Stimulated activated CD4-positive, alpha-beta T cell treated with anti-CD3 and anti-CD28 coated beads, Interleukin-12 subunit alpha, Interleukin-12 subunit beta, amount 100 ng/mL, for 24 hours (primary cell): Measurements from ENCODE around the gene SYCP2.
"Not testable (repeated sequence)": the region's sequence is repeated elsewhere in the genome, so short reads cannot be mapped to it uniquely, and the experiment has no call there.

Experiments used
- DNase-seq, 2 experiments: peaks; one replicate each; pipeline ENCODE4 v3.0.0-alpha.2; 2020; ENCODE audit warnings: low read depth in 2 of 2

SYCP2 gene, protein sequence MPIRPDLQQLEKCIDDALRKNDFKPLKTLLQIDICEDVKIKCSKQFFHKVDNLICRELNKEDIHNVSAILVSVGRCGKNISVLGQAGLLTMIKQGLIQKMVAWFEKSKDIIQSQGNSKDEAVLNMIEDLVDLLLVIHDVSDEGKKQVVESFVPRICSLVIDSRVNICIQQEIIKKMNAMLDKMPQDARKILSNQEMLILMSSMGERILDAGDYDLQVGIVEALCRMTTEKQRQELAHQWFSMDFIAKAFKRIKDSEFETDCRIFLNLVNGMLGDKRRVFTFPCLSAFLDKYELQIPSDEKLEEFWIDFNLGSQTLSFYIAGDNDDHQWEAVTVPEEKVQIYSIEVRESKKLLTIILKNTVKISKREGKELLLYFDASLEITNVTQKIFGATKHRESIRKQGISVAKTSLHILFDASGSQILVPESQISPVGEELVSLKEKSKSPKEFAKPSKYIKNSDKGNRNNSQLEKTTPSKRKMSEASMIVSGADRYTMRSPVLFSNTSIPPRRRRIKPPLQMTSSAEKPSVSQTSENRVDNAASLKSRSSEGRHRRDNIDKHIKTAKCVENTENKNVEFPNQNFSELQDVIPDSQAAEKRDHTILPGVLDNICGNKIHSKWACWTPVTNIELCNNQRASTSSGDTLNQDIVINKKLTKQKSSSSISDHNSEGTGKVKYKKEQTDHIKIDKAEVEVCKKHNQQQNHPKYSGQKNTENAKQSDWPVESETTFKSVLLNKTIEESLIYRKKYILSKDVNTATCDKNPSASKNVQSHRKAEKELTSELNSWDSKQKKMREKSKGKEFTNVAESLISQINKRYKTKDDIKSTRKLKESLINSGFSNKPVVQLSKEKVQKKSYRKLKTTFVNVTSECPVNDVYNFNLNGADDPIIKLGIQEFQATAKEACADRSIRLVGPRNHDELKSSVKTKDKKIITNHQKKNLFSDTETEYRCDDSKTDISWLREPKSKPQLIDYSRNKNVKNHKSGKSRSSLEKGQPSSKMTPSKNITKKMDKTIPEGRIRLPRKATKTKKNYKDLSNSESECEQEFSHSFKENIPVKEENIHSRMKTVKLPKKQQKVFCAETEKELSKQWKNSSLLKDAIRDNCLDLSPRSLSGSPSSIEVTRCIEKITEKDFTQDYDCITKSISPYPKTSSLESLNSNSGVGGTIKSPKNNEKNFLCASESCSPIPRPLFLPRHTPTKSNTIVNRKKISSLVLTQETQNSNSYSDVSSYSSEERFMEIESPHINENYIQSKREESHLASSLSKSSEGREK (N-terminal part only)

DNA sequence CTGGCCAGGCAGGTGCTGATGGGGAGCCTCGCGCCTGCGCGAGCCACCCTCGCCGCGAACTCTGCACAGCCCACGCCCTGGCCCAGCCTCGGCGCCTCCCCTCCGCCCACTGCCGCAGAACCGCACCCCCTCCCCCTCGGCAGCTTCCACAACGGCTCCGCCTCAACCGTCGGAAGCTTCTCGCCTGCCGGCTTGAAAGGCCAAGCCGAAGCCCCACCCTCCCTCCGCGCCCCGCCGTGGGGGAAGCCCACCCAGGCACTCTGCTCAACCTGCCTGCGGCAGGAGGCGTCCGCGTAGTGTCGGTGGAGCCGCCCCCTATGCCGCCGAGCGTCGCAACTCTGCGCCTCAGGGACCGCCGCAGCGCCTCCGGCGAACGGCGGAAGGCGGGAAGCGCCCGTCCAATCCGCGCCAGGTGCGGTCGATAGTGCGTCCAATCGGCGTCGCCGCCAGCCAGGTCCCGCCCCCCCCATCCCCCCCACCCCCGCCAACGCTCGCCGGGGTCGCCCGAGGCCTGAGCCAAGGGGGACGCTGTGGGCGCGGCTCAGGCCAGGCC, at the start of gene SYCP2:
Gene SYCP2 (minus strand): TSS at position 342 of the 553 bp plus-strand sequence. CDS start 11,224 bp downstream, outside the sequence.
- DNase-seq: peak in 1 of 2 experiments; percentile 18

DNA sequence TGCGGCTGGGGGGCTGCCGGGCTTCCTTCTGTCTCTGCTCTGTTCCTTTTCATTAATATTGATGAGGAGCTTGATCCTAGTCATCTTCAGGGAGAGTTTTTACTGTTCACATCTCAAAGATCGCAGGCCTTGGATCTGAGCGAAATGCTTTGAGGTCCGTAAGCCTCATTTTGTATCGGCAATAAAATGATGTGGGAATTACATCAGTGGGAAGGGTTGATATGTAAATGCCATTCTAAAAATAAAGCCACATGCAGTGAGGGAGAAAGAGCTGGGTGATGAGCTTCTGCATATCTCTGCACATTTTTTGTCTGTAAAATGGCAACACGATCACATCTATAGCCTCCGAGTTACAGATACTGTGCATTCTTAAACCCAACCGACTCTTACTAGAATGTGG, 49.6 kb upstream of the SYCP2 start:
- DNase-seq: no peak

DNA sequence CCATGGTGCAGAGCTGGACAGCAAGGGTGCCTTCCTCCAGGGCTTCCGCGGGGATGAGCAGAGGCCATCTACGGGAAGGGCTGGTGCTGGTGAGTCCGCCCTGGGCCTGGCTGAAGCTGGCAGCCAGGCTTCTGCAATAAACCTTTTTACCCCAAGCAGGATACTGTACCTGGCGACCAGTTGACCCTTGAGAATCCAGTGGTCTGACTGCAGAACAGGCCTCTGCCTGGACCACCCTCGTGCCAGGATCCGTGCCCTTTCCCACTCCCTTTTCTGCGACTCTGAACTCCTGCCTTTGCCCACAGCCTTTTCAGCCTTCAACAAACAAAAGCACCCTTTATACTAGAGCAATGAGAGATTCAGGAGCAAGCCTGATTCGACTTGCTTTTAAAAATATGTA, 43.6 kb upstream of the SYCP2 start:
- no peak for DNase-seq

DNA sequence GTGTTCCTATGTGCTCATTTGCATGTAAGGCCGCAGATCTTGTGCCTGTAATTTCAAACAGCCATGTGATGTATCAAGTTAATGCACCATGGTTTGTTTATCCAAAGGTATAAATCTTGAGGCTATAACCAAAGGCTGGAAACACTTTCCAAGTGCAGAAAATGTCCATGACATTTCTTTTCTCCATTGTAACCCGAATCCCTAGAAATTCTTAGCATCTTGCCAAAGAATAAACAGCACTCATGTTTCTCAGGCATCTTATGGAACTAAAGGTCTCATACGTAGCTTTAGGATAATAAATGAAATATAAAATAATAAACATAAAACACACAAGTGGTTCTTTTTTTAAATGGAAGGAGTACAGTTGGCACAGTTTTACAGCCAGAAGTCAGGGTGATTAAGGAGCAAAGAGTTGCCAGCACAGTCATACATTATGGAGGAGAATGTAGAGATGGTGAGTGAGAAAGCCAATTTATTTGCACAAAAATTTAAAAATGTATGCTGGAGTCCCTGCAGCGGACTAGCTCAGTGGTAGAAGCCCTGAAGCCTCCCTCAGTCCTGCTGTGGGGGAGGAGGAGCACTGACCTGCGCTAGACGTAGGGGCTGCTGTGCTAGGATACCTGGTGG, 42.8 kb upstream of the SYCP2 start:
- no peak for DNase-seq

DNA sequence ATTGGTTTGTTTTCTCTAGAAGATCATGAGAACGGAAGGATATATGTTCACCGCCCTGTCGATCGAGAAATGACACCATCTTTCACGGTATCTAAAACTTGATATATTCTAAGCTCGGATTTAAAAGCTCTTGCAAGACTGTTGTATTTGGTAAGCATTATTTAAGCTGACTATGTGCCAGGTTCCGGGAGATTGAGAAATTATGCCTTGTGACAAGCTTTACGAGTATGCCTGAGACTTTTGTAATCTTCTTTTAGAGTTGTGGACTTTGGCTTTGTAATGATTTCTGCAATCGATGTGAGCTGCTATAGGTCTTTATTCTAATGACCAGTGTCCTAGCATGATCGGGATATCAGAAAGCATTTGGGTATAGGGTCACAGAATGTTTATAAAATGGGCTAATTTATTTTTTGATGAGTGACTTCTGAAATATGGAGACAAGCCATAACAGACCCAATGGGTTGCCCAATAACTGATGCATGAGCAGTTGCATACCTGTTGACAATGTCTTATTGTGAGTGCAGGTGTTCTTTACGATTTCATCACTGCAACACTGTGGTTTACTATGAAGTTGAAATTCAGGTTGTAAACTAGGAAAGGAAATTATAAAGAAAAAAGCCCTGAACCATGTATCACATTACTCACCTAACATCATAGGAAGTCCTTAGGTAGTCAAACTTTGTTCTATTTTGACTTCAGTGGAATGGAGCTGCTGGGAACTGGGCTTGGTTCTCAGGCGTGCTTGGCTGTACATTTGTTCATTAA, 38.8 kb upstream of the SYCP2 start:
- no peak for DNase-seq

DNA sequence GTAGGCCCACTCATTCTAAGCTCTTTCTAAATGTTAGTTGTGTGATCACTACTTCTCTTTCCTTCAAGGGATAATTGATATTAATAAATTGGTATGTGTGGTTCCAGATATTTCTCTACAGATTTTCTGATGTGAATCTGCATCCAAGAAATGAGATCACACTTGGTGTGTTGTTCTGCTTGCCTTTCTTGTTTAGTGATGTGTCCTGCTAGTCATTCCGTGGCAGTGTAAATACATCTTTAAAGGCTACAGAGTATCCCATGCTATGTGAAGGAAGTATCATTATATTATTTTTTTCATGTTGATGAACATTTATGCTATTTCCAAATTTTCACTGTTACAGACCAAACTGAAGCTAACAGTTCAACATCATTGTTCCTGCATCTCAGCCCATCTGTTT, 38.0 kb upstream of the SYCP2 start:
- DNase-seq: no peak

DNA sequence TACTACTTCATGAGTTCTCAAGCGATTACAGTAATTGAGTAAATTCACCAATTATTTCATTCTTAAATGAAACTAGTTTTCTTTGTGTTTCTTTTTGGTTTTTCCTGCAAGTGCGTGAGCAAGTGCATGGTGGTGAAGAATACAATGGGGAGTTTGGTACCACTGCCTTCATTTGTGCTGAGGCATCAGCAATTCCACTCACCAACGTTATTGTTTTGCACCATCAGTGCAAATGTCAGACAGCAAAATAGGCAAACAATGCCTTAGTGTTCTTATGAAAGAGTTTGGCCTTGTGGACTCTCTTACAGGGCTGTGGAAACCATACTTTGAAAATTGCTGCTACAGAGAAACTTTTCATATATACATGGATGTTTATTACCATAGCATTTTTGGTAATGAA, 33.0 kb upstream of the SYCP2 start:
- no peak for DNase-seq

DNA sequence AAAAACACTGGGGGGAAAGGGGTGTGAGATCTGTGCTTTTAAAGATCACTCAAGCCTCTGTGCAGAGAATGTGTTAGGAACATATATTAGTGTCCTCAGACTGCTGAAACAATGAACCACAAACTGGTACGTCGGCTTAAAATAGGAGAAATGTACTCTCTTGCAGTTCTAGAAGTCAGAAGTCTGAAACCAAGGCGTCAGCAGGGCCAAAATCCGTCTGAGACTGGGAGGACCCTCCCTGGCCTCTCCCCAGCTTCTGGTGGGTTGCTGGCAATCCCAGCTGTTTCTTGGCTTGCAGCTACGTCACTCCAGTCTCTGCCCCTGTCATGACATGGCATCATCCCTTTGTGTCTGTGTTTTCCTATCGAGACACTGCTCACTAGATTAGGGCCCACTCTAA, 28.7 kb upstream of the SYCP2 start:
- DNase-seq: no peak

DNA sequence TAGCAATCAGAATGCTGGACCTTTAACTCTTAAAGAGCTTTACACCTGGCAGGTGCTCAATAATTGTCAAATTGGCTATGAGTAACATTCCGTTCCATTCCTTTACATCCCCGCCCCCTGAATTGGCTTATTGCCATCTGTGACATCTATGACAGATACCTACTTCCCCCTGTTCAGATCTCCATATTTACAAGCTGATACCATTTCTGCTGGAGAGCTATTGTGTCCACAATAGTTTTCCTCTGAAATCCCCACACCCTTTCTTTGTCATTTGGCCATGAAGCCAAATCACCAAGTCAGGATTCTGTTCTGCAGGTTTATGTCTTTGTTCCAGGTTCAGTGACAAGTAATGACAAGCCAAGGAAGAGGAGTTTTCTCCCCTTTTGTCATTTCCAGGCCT, 28.0 kb upstream of the SYCP2 start:
- no peak for DNase-seq

DNA sequence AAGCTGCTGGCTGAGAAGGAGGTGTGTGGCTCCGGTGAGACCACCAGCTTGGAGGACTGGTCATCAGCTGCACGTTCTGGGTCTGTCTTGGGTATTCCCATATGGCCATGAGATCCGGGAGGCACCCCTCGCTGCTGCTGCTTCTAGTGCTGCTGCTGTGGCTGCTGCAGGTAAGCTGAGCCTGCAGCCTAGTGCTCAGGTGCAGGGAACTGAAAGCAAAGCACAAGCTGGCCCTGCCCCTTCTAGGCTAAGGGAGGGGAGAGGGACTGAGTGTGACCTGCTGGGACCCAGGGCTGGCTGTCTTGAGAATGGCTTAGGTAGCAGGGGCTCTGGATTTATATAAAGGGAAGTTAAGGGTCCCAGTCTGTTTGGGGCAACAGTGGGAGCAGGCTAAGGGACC, 25.2 kb upstream of the SYCP2 start:
- DNase-seq: no peak

DNA sequence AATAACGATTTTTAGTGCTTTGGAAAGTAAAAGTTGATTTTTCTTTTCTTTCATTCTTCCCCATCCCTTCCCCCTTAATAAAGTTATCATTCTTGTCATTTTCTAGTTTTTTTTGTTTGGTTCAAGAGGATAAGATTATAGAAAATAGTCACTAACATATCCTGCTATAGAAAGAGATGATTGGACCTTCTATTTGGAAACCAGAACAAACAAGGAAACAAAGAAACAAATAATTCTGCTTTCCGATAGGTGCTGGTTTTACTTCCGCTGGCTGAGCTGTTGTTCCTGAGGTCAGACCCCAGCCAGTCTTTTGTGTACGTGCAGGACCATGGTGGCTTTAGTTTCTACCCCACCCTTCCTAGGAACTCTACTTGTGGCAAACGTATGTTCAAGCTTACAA, 24.7 kb upstream of the SYCP2 start, which contains the start of gene CDH26:
Gene CDH26 (plus strand): TSS at position 301 of the 400 bp plus-strand sequence. CDS start 304 bp downstream, outside the sequence.
- no peak for DNase-seq

DNA sequence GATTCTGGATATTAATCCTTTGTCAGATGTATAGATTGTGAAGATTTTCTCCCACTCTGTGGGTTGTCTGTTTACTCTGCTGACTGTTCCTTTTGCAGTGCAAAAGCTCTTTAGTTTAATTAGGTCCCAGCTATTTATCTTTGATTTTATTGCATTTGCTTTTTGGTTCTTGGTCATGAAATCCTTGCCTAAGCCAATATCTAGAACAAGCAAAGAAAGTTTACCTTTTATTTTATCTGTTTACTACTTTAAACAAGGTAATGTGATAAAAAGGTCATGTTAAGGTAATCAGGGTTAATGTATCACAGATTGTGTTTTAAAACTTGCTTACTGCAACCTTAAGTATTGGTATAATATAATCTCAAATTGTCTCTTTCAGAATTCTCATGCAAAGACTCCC, 24.1 kb upstream of the SYCP2 start:
- not testable (repeated sequence) for DNase-seq

DNA sequence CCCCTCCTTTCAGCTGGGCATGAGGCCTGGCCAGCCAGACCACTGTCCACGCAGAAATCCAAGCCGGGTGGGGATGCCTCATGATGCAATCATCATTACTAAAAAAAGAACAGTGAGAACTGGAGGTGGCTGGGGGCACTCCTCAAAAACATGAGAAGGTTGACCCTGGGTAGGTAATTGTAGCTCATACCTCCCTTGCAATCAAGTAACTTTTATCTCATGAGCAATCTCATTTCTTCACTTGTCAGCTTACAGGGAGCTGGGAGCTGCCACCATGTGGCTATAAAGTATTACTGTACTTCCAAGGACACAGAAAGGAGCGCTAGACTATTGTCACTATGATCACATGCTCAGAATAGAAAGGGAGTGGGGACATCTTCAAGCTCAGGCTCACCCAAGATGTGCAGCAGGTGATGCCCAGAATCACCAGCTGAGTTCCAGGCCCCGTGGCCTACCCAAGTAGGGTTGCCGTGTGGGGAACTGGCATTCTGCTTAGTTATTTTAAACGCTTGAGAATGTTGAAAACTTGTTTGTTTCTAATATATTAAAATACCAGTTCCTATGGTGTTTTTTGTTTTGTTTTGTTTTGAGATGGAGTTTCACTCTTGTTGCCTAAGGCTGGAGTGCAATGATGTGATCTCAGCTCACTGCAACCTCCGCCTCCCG, 21.8 kb upstream of the SYCP2 start:
- no peak for DNase-seq

DNA sequence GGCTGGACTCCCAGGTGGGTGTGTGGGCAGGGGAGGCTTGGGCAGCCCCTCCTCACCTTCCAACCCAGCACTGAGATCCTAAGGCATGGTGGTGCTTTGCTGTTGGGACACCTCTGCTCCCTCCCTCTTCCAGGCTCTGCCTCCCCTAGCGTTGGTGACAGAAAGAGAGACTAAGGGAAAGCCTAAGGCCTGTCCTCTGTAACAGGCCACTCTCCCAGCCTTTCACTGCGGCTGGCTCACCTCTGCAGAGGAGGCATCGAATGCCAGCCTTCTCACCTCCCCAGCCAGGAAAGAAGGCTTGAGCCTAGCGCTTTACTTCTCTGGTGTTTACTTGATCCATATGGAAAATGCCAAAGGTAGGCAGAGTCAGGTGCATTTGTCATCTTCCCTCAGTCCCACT, 21.3 kb upstream of the SYCP2 start:
- DNase-seq: no peak

DNA sequence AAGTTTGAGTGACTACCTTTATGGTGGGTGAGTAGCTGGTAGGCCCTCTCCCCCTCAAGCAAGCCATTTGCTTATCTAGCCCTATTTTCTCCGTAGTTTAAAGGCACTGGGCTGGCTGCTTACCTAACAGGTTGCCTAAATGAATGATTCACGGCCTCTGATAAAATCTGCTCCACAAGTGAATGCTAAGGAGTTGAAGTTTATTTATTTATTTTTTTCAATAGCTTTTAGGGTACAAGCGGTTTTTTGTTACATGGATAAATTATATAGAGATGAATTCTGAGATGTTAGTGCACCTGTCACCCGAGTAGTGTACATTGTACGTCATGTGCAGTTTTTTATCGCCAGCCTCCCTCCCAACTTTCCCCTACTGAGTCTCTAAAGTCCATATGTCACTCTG, 16.5 kb upstream of the SYCP2 start:
- no peak for DNase-seq

DNA sequence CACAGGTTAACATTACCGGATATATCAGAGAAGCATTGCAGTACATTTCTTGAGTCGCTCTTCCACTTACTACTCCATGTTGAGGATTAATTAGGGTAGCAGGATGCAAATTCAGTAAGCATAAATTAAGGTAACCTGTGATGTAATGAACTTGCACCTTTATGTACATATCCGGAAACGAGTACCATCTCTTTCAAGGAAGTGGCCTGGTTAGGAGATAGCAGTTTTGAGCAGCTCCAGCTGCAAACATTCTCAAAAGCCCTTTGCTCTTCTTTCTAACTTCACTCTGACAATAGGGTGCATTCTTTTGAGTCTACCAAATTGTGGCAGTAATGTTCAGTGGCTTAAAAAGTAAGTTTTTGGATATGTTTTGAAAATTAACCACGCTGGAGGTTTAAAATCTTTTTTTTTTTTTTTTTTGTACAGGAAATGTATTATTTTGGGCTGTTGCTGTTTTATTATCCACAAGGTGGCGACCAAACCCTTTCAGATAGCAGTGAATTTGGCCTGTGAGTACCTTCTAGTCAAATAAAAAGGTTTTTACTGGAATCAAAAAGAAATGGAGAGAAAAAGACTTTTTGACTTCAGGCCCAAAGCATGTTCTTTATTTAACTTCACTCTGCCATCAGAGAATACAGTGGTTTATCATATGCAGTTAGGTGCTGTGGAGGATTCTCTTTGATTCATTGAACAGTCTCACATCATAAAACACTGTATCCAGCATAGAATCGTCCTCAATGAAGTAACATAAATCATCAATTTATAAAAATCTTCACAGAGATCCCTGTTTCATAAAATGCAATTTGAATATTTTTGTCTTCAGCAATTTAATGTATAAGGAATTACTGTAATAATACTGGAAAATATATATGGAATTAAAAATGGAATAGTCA, 15.6 kb upstream of the SYCP2 start:
- DNase-seq: no peak

DNA sequence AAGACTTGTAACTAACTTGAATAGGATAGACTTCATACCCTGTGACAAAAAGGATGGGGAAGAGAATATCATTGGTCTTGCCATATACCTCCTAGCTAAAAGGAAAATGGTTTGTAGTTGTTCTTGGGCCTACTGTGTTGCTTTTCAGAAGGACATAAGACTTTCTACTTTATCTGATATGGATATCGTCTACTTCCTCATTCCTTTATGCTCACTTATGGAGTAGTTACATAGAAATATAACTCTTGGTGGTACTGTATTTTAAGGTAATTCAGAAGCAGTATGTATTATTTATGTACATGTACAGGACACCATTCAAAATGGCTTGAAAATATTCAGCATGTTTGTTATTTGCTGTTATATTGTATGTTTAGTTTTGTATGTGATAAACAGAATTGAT, 14.8 kb upstream of the SYCP2 start:
- no peak for DNase-seq

DNA sequence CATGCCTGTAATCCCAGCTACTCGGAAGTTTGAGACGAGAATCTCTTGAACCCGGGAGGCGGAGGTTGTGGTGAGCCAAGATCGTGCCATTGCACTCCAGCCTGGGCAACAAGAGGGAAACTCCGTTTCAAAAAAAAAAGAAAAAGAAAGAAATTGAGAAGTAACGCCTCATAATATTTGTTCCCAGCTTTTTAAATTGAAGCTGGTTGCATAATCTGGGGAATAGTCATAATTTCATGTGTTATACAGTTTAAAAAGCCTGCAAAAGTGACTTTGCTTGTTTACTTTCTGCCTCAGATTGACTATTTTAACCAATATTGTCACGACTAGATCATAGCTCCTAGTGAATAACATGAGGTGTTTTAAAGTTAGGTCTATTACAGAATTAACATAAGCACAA, 13.9 kb upstream of the SYCP2 start:
- no peak for DNase-seq

DNA sequence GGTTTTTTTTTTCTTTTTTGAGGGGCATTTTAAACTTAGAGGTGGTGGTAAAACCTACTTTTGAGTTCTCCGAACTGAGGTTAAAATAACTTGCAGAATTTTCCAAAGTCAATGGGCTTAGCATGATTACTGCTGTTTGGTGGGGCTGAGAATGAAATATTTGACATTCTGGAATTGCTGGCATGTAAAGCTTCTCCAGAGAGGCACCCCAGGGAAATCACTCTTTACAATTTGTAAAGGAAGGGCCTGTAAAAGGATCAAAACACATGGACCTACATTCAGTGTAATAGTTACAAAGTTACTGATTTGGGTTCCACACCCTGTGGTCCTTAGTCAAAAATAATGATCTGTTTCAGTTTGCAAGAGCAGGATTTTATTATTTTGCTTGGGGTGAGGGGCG, 12.3 kb upstream of the SYCP2 start:
- no peak for DNase-seq
